ENCODE results near the gene NRP1.
"Not testable (repeated sequence)": the region's sequence is repeated elsewhere in the genome, so short reads cannot be mapped to it uniquely, and the experiment has no call there.

Gene NRP1

GRCh38 chr10:33141251-33141650 is 193.2 kb downstream of the NRP1 start:
- no peak for DNase-seq

GRCh38 chr10:33139181-33139646 is 195.3 kb downstream of the NRP1 start:
- peak; percentile 74 for DNase-seq

- DNase-seq = not testable (repeated sequence)
Observed at GRCh38 chr10:33138686-33139085, 195.8 kb downstream of the NRP1 start.

GRCh38 chr10:33137356-33138005 is 197.0 kb downstream of the NRP1 start:
- DNase-seq = no peak

GRCh38 chr10:33136781-33137180 is 197.7 kb downstream of the NRP1 start:
- DNase-seq = peak; percentile 56

GRCh38 chr10:33136271-33136670 is 198.2 kb downstream of the NRP1 start:
- peak; percentile 46 for DNase-seq

GRCh38 chr10:33134011-33134751 is 200.3 kb downstream of the NRP1 start:
- peak; percentile 87 for DNase-seq

GRCh38 chr10:33133557-33133956 is 200.9 kb downstream of the NRP1 start:
- DNase-seq = no peak

GRCh38 chr10:33132626-33133025 is 201.8 kb downstream of the NRP1 start:
- peak; percentile 47 for DNase-seq

- no peak for DNase-seq
Observed at GRCh38 chr10:33129996-33130386, 204.5 kb downstream of the NRP1 start.

- DNase-seq = no peak
Observed at GRCh38 chr10:33129141-33129995, 205.1 kb downstream of the NRP1 start.

- DNase-seq = no peak
Observed at GRCh38 chr10:33127622-33128021, 206.8 kb downstream of the NRP1 start.

All from stimulated activated CD4-positive, alpha-beta T cell treated with anti-CD3 and anti-CD28 coated beads, Interleukin-4, amount 100 ng/mL, for 24 hours (primary cell).